NCI-H774 (cell line): ENCODE results near the gene AGXT.

ENCODE experiments used
- DNase-seq: peaks from one replicate; lab custom pipeline; 2025; lab: John Stamatoyannopoulos, UW

AGXT gene

DNA sequence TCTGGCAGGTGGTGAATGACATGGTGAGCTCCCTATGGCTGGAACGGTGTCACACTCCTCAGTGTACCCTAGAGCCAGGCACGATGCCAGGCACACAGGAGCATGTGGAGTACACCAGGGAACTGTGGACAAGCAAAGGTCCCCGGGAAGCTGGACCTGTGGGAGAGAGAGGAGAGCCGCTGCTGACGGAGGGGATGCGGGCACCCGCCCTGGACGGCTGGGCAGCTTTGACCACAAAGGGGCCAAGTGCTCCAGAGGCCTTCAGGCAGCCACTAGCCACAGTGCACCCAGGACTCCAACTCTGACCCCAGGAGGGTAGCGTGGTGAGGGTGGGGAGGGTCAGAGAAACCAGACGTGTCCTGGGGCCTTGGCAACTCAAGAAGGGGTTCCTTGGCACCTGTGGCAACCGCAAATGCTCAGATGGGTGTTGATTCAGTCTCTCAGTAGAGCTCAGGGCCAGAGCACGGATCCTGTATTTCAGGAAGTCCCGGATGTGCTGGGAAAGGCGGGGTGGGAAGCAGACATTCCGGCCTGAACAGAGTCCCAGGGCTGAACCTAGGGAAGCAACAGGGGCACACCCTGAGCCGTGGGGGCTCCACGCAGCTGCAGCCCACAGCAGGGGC is 29.6 kb downstream of the AGXT start:
- DNase-seq, result no peak

GRCh38 chr2:240898731-240899467 is 30.3 kb downstream of the AGXT start:
- no peak for DNase-seq

DNA sequence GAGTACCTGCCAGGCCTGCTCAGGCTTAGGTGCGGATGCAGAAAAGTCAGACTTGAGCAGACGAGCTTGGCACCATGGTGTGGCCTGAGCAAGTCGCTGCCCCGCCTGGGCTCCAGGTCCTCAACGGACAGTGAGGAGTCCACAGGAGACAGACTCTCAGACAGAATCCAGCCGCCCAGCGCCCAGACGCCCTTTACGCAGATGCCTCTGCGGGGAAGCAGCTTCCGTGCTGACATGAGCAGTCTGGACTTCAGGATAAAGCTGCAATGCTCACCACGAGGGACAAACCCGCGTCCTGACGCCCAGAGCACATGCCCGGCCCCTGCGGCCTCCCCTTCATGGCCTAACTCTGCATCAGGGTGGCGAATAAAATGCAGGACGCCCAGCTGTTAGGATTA is 30.8 kb downstream of the AGXT start:
- DNase-seq, result no peak

GRCh38 chr2:240900141-240900860 is 31.7 kb downstream of the AGXT start:
- DNase-seq, result no peak

- no peak for DNase-seq
Observed at GRCh38 chr2:240901986-240902614, 33.5 kb downstream of the AGXT start.

DNA sequence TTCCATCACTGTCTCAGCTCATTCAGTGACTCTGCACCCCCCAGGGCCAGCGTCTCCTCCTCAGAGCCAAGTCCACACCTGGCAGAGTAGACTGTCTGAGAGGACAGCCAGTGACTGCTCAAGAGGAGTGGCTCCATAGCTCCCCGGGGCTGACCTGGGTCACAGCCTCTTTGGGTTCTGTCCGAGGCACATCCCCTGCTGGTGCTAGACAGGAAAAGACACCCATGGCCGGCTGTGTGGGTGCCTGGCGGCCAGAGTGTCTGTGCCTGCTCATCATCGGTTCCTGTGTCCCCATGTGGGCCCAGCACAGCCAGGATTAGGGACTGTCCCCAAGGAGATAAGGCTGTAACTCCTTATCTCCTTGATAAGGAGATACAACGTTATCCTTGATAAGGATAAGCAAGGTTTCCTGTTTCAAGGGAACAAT is 34.0 kb downstream of the AGXT start:
- DNase-seq, result no peak

- DNase-seq, result no peak
Observed at GRCh38 chr2:240903191-240904060, 34.8 kb downstream of the AGXT start.

GRCh38 chr2:240904216-240905175 is 35.9 kb downstream of the AGXT start:
- DNase-seq, result no peak

DNA sequence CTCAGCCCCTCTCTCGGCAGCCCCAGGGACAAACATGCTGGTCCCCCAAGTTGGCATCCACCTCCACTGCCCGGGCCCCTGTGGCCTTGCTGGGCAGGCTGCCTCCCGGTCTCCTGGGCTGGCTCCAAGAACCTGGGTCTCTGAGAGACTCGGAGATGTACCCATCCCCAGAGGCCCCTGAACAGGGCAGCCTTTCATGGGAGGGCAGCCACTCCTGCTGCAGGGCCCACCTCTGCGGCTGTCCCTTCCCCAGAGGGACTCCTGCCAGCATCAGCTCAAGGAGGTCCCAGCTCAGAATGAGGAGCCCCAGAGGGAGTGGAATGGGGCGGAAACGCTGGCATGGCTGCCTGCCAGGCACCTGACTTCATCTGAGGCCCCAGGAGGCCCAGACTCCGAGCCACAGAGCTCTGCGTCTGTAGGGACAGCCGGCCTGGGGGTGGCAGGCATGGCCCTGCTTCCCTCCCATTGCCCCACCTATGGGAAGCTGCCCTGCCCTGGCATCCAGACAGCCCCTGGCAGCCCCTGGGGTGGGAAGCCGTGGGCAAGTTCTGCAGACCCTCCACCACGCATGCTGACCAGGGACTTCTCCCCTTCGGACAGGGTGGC is 36.7 kb downstream of the AGXT start:
- no peak for DNase-seq

DNA sequence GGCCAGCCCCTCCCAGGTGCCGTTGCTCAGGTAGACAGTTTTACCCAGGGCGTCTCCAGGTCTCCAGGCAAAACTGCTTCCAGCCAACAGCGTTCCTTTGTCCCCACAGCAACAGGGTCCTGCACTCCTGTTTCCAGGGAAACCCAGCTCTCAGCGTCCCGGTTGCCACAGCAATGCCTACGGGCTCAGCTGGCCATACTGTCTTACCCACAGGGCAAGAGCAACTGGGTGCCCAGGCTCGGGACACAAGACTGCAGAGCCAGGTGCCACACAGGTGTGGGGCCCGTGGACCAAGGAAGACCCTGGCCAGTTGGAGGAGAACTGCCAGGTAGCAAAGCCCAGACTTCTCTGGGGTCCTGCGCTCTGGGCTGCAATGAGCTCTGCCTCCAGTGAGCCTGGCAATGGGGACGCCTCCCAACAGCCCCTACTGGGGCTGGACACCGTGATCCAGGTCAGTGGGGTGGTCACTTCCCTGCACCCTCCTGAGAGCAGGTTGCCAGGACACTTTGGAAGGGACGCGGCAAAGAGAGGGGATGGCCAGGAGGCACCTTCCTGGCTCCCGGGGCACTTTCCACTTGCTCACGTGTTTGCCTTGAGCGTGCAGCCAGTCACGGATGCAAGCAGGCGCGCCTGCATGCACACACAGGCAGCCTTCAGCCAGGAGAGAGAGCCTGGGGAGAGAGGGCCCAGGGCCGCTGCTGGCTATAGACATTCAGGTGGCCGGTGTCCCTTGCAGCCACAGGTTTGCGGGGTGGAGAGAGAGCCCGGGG is 37.7 kb downstream of the AGXT start, which contains the start of gene CROCC2:
Gene CROCC2, plus strand, starts transcription at position 196 of the 770 bp plus-strand sequence. Its CDS starts 178 bp downstream, at position 374.
- DNase-seq, result peak; percentile 8

- DNase-seq, result no peak
Observed at GRCh38 chr2:240906911-240907590, 38.4 kb downstream of the AGXT start.

DNA sequence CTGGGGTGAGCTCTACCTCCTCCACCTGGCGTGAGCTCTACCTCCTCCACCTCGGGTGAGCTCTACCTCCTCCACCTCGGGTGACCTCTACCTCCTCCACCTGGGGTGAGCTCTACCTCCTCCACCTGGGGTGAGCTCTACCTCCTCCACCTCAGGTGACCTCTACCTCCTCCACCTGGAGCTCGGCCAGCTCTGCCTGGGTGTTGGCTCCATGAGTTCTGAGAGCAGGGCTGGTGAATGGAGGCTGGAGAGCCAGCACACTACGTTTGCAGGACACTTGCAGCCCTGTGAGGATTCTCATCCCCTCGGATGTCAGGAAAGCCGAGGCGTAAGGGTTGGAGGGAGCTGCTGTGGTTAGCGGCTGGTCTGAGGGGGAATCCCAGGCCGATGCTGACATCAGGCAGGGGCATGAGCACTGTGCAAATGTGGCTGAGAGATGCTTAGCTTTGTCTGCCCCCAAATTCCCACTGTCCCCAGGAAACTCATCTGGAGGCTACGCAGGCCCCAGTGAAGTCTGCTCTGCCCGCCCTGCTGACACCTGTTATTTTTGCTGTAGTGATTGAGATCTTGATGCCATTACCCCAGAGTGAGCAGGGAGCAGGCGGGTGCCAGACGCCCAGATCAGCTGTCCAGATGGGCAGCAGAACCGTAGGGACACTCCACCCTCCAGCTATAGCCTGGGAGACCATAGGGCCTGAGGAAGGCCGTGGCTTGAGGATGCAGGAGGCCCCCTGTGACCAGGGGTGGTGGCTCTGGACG is 40.8 kb downstream of the AGXT start:
- DNase-seq, result no peak

GRCh38 chr2:240911641-240912265 is 43.1 kb downstream of the AGXT start:
- DNase-seq, result no peak

DNA sequence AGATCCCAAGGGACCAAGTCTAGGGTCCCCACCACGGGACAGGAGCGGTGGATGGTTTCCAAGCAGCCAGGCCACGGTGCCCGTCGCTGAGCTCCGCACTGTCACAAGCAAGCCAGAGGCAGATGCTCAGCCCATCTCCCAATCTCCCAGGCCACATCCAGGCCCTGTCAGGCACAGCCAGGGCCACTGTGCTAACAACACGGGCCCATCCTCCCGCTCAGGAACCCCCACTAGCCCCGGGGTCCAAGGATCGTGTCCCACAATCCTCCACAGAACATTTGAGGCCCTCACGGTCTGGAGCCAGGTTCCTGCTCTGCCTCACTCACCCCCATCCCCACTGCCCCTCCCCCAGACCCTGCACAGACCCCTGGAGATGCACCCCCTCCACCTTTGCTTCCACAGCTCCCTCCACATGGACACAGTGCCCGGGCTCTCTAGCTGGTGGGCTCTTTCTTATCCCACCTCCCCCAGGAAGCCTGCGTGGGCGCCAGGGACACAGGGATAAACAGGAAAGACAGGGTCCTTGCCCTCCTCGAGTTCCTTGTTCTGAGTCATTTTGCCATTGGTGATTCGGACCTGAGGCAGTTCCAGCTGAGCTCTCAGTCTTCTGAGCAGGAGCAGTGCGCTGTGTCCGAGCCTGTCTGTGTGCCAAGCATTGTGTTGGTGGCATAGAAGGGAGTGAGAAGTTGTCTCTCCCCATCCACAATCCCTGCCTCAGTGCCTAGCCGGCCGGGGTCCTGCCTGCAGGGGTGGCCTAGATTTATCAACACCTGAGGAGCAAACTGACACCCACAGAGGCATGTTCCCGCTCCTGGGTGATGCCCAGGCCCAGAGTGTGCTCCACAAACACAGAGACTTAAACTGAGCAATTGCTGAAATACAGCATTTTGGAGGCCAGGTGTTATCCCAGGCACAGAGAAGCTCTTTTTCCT is 44.5 kb downstream of the AGXT start:
- DNase-seq, result no peak

GRCh38 chr2:240913810-240914644 is 45.4 kb downstream of the AGXT start:
- no peak for DNase-seq
